Gastrocnemius medialis (tissue), 4 donors: ENCODE measurements around the gene EIF3F.

Source experiments
- CTCF ChIP-seq, 5 experiments: fragments of 450-650 bp in 3 of 5; fragments of 200-600 bp in 2 of 5; sonication (generic) in 2 of 5; IDR thresholded peaks in 4 of 5; conservative IDR thresholded peaks in 1 of 5; 1 replicate in 4 of 5; 2 replicates in 1 of 5; pipeline ENCODE4 v1.5.1; 2016 to 2019; ENCODE audit warnings: antibody characterized with exemption in 5 of 5, mild to moderate bottlenecking in 3 of 5, moderate library complexity in 3 of 5
- POLR2A ChIP-seq, 2 donors: fragments of 450-650 bp; IDR thresholded peaks; one replicate each; pipeline ENCODE4 v1.6.1; 2017; ENCODE audit warnings: antibody characterized with exemption in 2 of 2, mild to moderate bottlenecking in 2 of 2, moderate library complexity in 2 of 2

GRCh38 chr11:8047382-8047781, 60.2 kb downstream of the EIF3F start:
- TF ChIP-seq CTCF (IDR thresholded peaks at IDR 0.05 in 4 of 5, conservative IDR thresholded peaks at IDR 0.05 in 1 of 5) = no peak
- no peak for TF ChIP-seq POLR2A (IDR thresholded peaks at IDR 0.05)
